GM12892 (cell line): ENCODE data around the gene TMED4.

ENCODE experiments used
- POLR2A ChIP-seq: IDR thresholded peaks from 2 replicates; pipeline ENCODE4 v1.6.1; 2011; ENCODE audit warnings: low read depth, low read length, control low read depth
- POLR2AphosphoS5 ChIP-seq: IDR thresholded peaks from 2 replicates; pipeline ENCODE4 v1.6.1; 2011; ENCODE audit warnings: low read depth, low read length, control low read depth
- TAF1 ChIP-seq: IDR thresholded peaks from 2 replicates; pipeline ENCODE4 v1.6.1; 2011; ENCODE audit warnings: low read depth, mild to moderate bottlenecking, control low read depth, low read length, borderline replicate concordance

- TF ChIP-seq POLR2A (no peak), POLR2AphosphoS5 (no peak), TAF1 (no peak)
Measured at GRCh38 chr7:44624318-44624717, 42.3 kb upstream of the TMED4 start.
